ENCODE measurements around the gene TAOK3. TPM values are rescaled to one million over a fixed set of nuclear protein-coding genes. Genes with fewer than 3 reads are reported as not detected.

The TAOK3 gene
- total and polyA plus RNA-seq, 2 of the 4 experiments (the other 2 are of a cell fraction): 26.3 to 54.5 TPM

DNA sequence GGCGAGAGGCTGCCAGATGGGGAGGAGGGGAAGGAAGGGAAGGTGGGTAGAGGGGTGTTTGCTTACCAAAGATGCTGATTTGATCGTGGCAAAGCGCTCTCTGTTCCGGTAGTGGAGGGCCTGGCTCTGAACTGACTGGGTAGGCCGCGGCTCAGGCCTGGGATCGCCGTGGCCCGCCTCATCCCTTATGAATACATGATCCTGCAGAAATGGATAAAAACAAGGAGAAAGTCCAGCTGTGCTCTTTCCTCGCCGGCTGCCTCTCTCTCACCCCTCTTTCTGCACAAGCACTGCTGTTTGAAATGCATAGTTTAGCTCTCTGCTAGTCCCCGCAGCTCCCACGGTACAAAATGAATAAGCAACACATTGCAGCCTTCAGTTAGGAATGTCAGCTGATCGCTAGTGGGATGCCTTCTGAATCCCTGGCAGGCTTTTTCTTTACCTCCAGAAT lies 182.9 kb downstream of the TAOK3 start:
- in situ Hi-C loops (cut with MboI; ENCODE audit: low sequenced_read_pairs): no loop called here
- Histone ChIP-seq H2AK5ac (ENCODE audit: low read depth, low read length) (peak overlapping the region; percentile 11; the same call in 1 of the 2 replicates), H4K20me1 (ENCODE audit: insufficient read depth, low read length) (no peaks in the 10 kb centered on the region), H2BK5ac (ENCODE audit: low read depth, low read length, poor library complexity, severe bottlenecking) (peak overlapping the region; percentile 95), H3K4ac (ENCODE audit: low read depth, low read length) (peak overlapping the region; percentile 90), H3K56ac (ENCODE audit: extremely low read depth, insufficient read depth, low read length) (peak overlapping the region; percentile 69; the same call in 1 of the 2 replicates), H3K18ac (ENCODE audit: low read depth, low read length) (peak overlapping the region; percentile 97), H4K5ac (ENCODE audit: low read depth, low read length) (peak overlapping the region; percentile 95), H2AK9ac (replicated peaks; ENCODE audit: low read depth, low read length, poor library complexity) (peak overlapping the region; percentile 6), H2BK15ac (ENCODE audit: low read depth, low read length) (0 out of 3 replicates have a peak overlapping the region, but pooled peaks have one; percentile 10), H3K4me1 (ENCODE audit: control insufficient read depth, insufficient read depth, low read length) (no peaks in the 10 kb centered on the region), H4K91ac (ENCODE audit: insufficient read depth, low read depth, low read length) (peak overlapping the region; percentile 81), H3K9ac (ENCODE audit: low read depth, low read length) (peak overlapping the region; percentile 100), H3K9me1 (ENCODE audit: insufficient read depth, low read length) (peaks cover 6% of the 10 kb centered on the region), H4K8ac (ENCODE audit: low read depth in 2 of 2, low read length in 2 of 2) (peak overlapping the region; percentile 90 to 95), H3K4me3 (ENCODE audit: insufficient read depth, low read depth, low read length) (peak overlapping the region; percentile 56), H2BK20ac (ENCODE audit: low read depth, low read length) (no peak overlapping the region), H3K27ac (ENCODE audit: insufficient read depth, low read length) (peak overlapping the region; percentile 100), H3K23ac (ENCODE audit: low read depth, low read length) (peak overlapping the region; percentile 78), H3K4me2 (ENCODE audit: low read depth, low read length) (peak overlapping the region; percentile 94), H3K9me3 (ENCODE audit: control insufficient read depth, insufficient read depth, low read length) (no peaks in the 10 kb centered on the region), H3K14ac (replicated peaks; ENCODE audit: low read depth, low read length) (peak overlapping the region; percentile 58), H3K79me1 (ENCODE audit: low read depth in 1 of 2, low read length in 2 of 2) (peaks cover 7 to 22% of the 10 kb centered on the region in 2 experiments), H2BK120ac (ENCODE audit: low read depth, low read length) (peak overlapping the region; percentile 26), H3K27me3 (ENCODE audit: control insufficient read depth, insufficient read depth, low read length) (no peaks in the 10 kb centered on the region), H2AFZ (replicated peaks; ENCODE audit: low read length, poor library complexity) (peak overlapping the region; percentile 85), H3K36me3 (ENCODE audit: control insufficient read depth, insufficient read depth, low read length) (peaks cover 1% of the 10 kb centered on the region; the same call in 1 of the 2 replicates)
- ATAC-seq (ENCODE audit: low read depth) (peak; percentile 78), DNase-seq (peak; percentile 82)
- intact Hi-C loops (cut with micrococcal nuclease): loop anchor here (5.0 kb wide), 1 partner anchor 118 kb away; no protein-coding TSS in a partner anchor
- no TSS peak for BruUV-seq (replicated peaks)
- dilution Hi-C loops (cut with HindIII; ENCODE audit: low sequenced_read_pairs, unreplicated experiment): no loop called here
- TF ChIP-seq MXI1 (IDR thresholded peaks at IDR 0.05; ENCODE audit: borderline replicate concordance, low read depth, low read length): 0 out of 2 replicates have a peak, but pooled peaks have one; percentile 27
- TF ChIP-seq, protein P1, sequence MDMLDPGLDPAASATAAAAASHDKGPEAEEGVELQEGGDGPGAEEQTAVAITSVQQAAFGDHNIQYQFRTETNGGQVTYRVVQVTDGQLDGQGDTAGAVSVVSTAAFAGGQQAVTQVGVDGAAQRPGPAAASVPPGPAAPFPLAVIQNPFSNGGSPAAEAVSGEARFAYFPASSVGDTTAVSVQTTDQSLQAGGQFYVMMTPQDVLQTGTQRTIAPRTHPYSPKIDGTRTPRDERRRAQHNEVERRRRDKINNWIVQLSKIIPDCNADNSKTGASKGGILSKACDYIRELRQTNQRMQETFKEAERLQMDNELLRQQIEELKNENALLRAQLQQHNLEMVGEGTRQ (IDR thresholded peaks at IDR 0.05; ENCODE audit: low read depth, low read length): peak; percentile 49; the same call in 1 of the 2 replicates
- no peak for TF ChIP-seq MAZ (IDR thresholded peaks at IDR 0.05; ENCODE audit: borderline replicate concordance, low read depth, low read length)
- whole genome bisulfite sequencing, 2 experiments (ENCODE audit: extremely low coverage in 2 of 2, insufficient read length in 1 of 2): no CpG with 5 or more reads among the region's 14 CpGs
- POLR2A ChIA-PET (ENCODE audit: unreplicated experiment): interaction anchor here (0.5 kb wide), 1 partner anchor 141 kb away, joined by 20 read pairs; no protein-coding TSS in a partner anchor
- CTCF ChIA-PET: interaction anchor here (0.6 to 1.7 kb wide), 4 partner anchors 8 to 188 kb away, joined by 4 to 5 read pairs (median 4); no protein-coding TSS in a partner anchor
